Epithelial cell of proximal tubule (primary cell): ENCODE results near the gene LRMDA. TPM values are rescaled to one million over a fixed set of nuclear protein-coding genes. Genes with fewer than 3 reads are reported as not detected.

ENCODE experiments used
- DNase-seq: peaks from one replicate; pipeline ENCODE4 v3.0.0-alpha.2; 2011; ENCODE audit warnings: low read depth
- H3K4me3 ChIP-seq: 2 replicates; pipeline ENCODE4 v1.5.1; 2011; ENCODE audit warnings: low read depth, mild to moderate bottlenecking, low read length
- CTCF ChIP-seq: conservative IDR thresholded peaks from 2 replicates; pipeline ENCODE4 v1.5.1; 2012; ENCODE audit warnings: low read depth, mild to moderate bottlenecking, low read length
- total RNA-seq: library from RNA; depleted of rRNA; stranded (reverse); fragments of >200 nt; gene quantifications from 2 replicates; pipeline ENCODE4 v1.2.3, GENCODE V29; 2015

LRMDA gene
- total RNA-seq, 1 donor from 2014 or later = 0.75 TPM

- TF ChIP-seq CTCF = no peak
- DNase-seq = no peak
- no peak overlapping the region for H3K4me3 ChIP-seq
Measured at GRCh38 chr10:76068856-76069255, 637.4 kb downstream of the LRMDA start.

GRCh38 chr10:76070916-76071315 is 639.5 kb downstream of the LRMDA start:
- no peak overlapping the region for H3K4me3 ChIP-seq
- no peak for DNase-seq
- TF ChIP-seq CTCF = no peak

GRCh38 chr10:76071653-76072365 is 640.4 kb downstream of the LRMDA start:
- TF ChIP-seq CTCF = no peak
- no peak for DNase-seq

DNA sequence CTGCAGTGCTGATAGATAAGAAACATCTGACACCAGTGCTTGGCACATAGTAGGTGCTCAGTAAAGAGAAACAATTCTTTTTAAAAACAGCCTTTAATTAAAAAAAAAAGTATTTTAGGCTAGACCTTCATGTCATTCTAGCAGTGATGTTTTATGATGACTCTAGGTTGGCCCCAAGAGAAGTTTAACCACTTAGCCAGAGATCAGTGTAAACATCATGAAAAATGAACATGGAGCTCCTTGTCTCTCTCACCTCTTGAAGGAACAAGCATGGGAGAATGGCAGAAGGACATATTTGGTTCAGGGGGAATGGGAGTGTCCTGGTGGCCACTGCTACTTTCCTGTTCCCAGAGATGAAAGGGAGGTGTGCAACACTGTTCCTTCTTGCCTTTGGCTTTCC is 641.0 kb downstream of the LRMDA start:
- no peak overlapping the region for H3K4me3 ChIP-seq
- DNase-seq = no peak
- TF ChIP-seq CTCF = no peak

More at GRCh38 chr10:76071653-76072365, 640.4 kb downstream of the LRMDA start:
- H3K4me3 ChIP-seq = no peak overlapping the region

DNA sequence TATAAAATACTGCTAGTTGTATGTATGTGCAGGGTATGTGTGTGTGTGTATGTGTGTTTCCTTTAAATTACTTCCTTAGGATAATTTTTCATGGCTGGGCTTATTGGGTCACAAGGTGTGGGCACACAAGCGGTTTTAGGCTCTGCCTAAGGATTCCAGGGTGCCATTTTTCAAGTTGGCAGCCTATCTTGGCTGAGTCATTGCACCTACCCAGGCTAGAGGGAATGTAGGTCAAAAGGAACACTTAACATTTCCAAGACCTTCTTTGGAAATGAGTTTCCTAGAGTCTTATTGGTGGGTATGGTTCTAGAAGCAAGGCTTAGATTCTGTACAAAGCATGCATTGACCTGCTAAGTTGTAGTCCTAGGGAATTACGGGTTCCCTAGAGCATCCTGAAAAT is 642.1 kb downstream of the LRMDA start:
- no peak overlapping the region for H3K4me3 ChIP-seq
- no peak for TF ChIP-seq CTCF
- DNase-seq = no peak

DNA sequence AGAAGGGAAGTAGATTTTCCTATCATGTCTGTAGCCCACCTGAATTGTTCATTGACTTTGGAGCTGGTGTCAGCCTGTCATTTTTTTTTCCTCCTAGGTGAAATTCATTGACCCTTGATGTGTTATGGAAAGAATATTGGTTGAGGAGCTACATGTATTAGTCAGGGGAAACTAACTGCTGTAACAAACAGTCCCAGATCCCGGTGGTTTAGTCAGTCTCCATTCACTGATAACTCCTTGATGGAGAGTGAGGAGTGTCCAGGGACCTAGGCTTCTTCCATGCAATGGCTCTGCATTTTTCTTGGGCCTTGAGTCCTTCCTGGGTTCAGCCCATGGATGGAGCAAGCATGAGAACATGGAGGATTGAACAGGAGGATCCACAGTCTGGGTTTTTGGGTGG is 643.2 kb downstream of the LRMDA start:
- DNase-seq = no peak
- no peak for TF ChIP-seq CTCF
- H3K4me3 ChIP-seq = no peak overlapping the region

- H3K4me3 ChIP-seq = no peak overlapping the region
- no peak for DNase-seq
- no peak for TF ChIP-seq CTCF
Measured at GRCh38 chr10:76080451-76080850, 649.0 kb downstream of the LRMDA start.
